ENCODE results near the gene FILIP1L.

The FILIP1L gene

GRCh38 chr3:99896482-99896881 lies 217.8 kb downstream of the FILIP1L start:
- ATAC-seq, result no peak
- TF ChIP-seq PPARA (CRISPR knock-in tag; IDR thresholded peaks at IDR 0.05; ENCODE audit: borderline replicate concordance), result no peak
- TF ChIP-seq SNAI2 (CRISPR knock-in tag; IDR thresholded peaks at IDR 0.05), result no peak
- TF ChIP-seq BACH2 (CRISPR knock-in tag; IDR thresholded peaks at IDR 0.05; ENCODE audit: borderline replicate concordance), result no peak
- no peak for TF ChIP-seq RARB (CRISPR knock-in tag; IDR thresholded peaks at IDR 0.05)
- TF ChIP-seq ZC3H10 (CRISPR knock-in tag; IDR thresholded peaks at IDR 0.05), result no peak
- TF ChIP-seq ZNF8 (CRISPR knock-in tag; IDR thresholded peaks at IDR 0.05), result no peak
- no peak for TF ChIP-seq ZNF70 (CRISPR knock-in tag; IDR thresholded peaks at IDR 0.05)
- TF ChIP-seq ZFP30 (CRISPR knock-in tag; IDR thresholded peaks at IDR 0.05), result no peak
- no peak for TF ChIP-seq TOX (CRISPR knock-in tag; IDR thresholded peaks at IDR 0.05; ENCODE audit: borderline replicate concordance)
- no peak for TF ChIP-seq ZNF565 (CRISPR knock-in tag; conservative IDR thresholded peaks at IDR 0.05; ENCODE audit: low read depth)
- TF ChIP-seq GLIS3 (CRISPR knock-in tag; IDR thresholded peaks at IDR 0.05), result no peak
- TF ChIP-seq, protein P1, sequence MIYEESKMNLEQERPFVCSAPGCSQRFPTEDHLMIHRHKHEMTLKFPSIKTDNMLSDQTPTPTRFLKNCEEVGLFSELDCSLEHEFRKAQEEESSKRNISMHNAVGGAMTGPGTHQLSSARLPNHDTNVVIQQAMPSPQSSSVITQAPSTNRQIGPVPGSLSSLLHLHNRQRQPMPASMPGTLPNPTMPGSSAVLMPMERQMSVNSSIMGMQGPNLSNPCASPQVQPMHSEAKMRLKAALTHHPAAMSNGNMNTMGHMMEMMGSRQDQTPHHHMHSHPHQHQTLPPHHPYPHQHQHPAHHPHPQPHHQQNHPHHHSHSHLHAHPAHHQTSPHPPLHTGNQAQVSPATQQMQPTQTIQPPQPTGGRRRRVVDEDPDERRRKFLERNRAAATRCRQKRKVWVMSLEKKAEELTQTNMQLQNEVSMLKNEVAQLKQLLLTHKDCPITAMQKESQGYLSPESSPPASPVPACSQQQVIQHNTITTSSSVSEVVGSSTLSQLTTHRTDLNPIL (CRISPR knock-in tag; IDR thresholded peaks at IDR 0.05; ENCODE audit: low read depth), result no peak
- TF ChIP-seq ESRRG (CRISPR knock-in tag; IDR thresholded peaks at IDR 0.05), result no peak
- TF ChIP-seq, protein P2, sequence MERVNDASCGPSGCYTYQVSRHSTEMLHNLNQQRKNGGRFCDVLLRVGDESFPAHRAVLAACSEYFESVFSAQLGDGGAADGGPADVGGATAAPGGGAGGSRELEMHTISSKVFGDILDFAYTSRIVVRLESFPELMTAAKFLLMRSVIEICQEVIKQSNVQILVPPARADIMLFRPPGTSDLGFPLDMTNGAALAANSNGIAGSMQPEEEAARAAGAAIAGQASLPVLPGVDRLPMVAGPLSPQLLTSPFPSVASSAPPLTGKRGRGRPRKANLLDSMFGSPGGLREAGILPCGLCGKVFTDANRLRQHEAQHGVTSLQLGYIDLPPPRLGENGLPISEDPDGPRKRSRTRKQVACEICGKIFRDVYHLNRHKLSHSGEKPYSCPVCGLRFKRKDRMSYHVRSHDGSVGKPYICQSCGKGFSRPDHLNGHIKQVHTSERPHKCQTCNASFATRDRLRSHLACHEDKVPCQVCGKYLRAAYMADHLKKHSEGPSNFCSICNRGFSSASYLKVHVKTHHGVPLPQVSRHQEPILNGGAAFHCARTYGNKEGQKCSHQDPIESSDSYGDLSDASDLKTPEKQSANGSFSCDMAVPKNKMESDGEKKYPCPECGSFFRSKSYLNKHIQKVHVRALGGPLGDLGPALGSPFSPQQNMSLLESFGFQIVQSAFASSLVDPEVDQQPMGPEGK (CRISPR knock-in tag; IDR thresholded peaks at IDR 0.05; ENCODE audit: borderline replicate concordance), result no peak
- no peak for TF ChIP-seq OSR1 (CRISPR knock-in tag; IDR thresholded peaks at IDR 0.05)
- TF ChIP-seq, protein P3, sequence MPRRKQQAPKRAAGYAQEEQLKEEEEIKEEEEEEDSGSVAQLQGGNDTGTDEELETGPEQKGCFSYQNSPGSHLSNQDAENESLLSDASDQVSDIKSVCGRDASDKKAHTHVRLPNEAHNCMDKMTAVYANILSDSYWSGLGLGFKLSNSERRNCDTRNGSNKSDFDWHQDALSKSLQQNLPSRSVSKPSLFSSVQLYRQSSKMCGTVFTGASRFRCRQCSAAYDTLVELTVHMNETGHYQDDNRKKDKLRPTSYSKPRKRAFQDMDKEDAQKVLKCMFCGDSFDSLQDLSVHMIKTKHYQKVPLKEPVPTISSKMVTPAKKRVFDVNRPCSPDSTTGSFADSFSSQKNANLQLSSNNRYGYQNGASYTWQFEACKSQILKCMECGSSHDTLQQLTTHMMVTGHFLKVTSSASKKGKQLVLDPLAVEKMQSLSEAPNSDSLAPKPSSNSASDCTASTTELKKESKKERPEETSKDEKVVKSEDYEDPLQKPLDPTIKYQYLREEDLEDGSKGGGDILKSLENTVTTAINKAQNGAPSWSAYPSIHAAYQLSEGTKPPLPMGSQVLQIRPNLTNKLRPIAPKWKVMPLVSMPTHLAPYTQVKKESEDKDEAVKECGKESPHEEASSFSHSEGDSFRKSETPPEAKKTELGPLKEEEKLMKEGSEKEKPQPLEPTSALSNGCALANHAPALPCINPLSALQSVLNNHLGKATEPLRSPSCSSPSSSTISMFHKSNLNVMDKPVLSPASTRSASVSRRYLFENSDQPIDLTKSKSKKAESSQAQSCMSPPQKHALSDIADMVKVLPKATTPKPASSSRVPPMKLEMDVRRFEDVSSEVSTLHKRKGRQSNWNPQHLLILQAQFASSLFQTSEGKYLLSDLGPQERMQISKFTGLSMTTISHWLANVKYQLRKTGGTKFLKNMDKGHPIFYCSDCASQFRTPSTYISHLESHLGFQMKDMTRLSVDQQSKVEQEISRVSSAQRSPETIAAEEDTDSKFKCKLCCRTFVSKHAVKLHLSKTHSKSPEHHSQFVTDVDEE (CRISPR knock-in tag; IDR thresholded peaks at IDR 0.05), result no peak
- no peak for TF ChIP-seq ZFP3 (CRISPR knock-in tag; IDR thresholded peaks at IDR 0.05)
- no peak for TF ChIP-seq CSDC2 (CRISPR knock-in tag; IDR thresholded peaks at IDR 0.05)
- TF ChIP-seq POU6F1 (CRISPR knock-in tag; IDR thresholded peaks at IDR 0.05; ENCODE audit: borderline replicate concordance, low read depth), result no peak
- no peak for TF ChIP-seq ISL1 (CRISPR knock-in tag; IDR thresholded peaks at IDR 0.05)

- TF ChIP-seq ISL1 (CRISPR knock-in tag; IDR thresholded peaks at IDR 0.05) (peak; percentile 44), ESRRG (CRISPR knock-in tag; IDR thresholded peaks at IDR 0.05) (no peak)
- ATAC-seq, result peak; percentile 91
Observed at GRCh38 chr3:99895703-99896441, 218.4 kb downstream of the FILIP1L start.

- no peak for TF ChIP-seq ZNF70 (CRISPR knock-in tag; IDR thresholded peaks at IDR 0.05)
- TF ChIP-seq RARB (CRISPR knock-in tag; IDR thresholded peaks at IDR 0.05), result no peak
- TF ChIP-seq PPARA (CRISPR knock-in tag; IDR thresholded peaks at IDR 0.05; ENCODE audit: borderline replicate concordance), result no peak
- TF ChIP-seq, protein P2 (CRISPR knock-in tag; IDR thresholded peaks at IDR 0.05; ENCODE audit: borderline replicate concordance), result no peak
- no peak for TF ChIP-seq GLIS3 (CRISPR knock-in tag; IDR thresholded peaks at IDR 0.05)
- no peak for TF ChIP-seq CSDC2 (CRISPR knock-in tag; IDR thresholded peaks at IDR 0.05)
- no peak for TF ChIP-seq ZC3H10 (CRISPR knock-in tag; IDR thresholded peaks at IDR 0.05)
- no peak for TF ChIP-seq ZNF8 (CRISPR knock-in tag; IDR thresholded peaks at IDR 0.05)
- no peak for TF ChIP-seq POU6F1 (CRISPR knock-in tag; IDR thresholded peaks at IDR 0.05; ENCODE audit: borderline replicate concordance, low read depth)
- TF ChIP-seq ZFP3 (CRISPR knock-in tag; IDR thresholded peaks at IDR 0.05), result no peak
- TF ChIP-seq, protein P3 (CRISPR knock-in tag; IDR thresholded peaks at IDR 0.05), result no peak
- no peak for TF ChIP-seq ESRRG (CRISPR knock-in tag; IDR thresholded peaks at IDR 0.05)
- TF ChIP-seq SNAI2 (CRISPR knock-in tag; IDR thresholded peaks at IDR 0.05), result no peak
- no peak for TF ChIP-seq BACH2 (CRISPR knock-in tag; IDR thresholded peaks at IDR 0.05; ENCODE audit: borderline replicate concordance)
- TF ChIP-seq TOX (CRISPR knock-in tag; IDR thresholded peaks at IDR 0.05; ENCODE audit: borderline replicate concordance), result no peak
- no peak for TF ChIP-seq ZNF565 (CRISPR knock-in tag; conservative IDR thresholded peaks at IDR 0.05; ENCODE audit: low read depth)
- ATAC-seq, result no peak; the same call in 2 of the 3 replicates
Observed at GRCh38 chr3:99895131-99895696, 219.1 kb downstream of the FILIP1L start.
